Stomach (tissue), 9 donors: Measurements from ENCODE around the gene TMEM131. TPM values are rescaled to one million over a fixed set of nuclear protein-coding genes. Genes with fewer than 3 reads are reported as not detected.
"Not testable (repeated sequence)": the region's sequence is repeated elsewhere in the genome, so short reads cannot be mapped to it uniquely, and the experiment has no call there.

Experiments used
- DNase-seq, 2 donors: peaks; one replicate each; pipeline versions ENCODE4 v3.0.0 to v3.0.0-alpha.2; 2013 to 2019
- H3K27ac ChIP-seq, 5 donors: fragments of 200-600 bp in 4 of 5; sonication (generic) in 4 of 5; one replicate each; pipeline ENCODE4 v1.5.1; 2013 to 2019; ENCODE audit warnings: mild to moderate bottlenecking in 1 of 5, moderate library complexity in 1 of 5
- H3K27me3 ChIP-seq, 3 donors: fragments of 200-600 bp; sonication (generic); one replicate each; pipeline ENCODE4 v1.5.1; 2017 to 2019; ENCODE audit warnings: mixed run types in 1 of 3
- H3K36me3 ChIP-seq, 4 donors: fragments of 200-600 bp; sonication (generic); 1 replicate in 3 of 4; 2 replicates in 1 of 4; pipeline ENCODE4 v1.5.1; 2016 to 2019
- H3K4me1 ChIP-seq, 4 donors: fragments of 200-600 bp; sonication (generic); one replicate each; pipeline ENCODE4 v1.5.1; 2016 to 2019
- H3K4me3 ChIP-seq, 4 donors: fragments of 200-600 bp; sonication (generic) in 3 of 4; one replicate each; pipeline ENCODE4 v1.5.1; 2016 to 2019; ENCODE audit warnings: mild to moderate bottlenecking in 1 of 4
- H3K9me3 ChIP-seq, 4 donors: fragments of 200-600 bp; sonication (generic); one replicate each; pipeline ENCODE4 v1.5.1; 2016 to 2019
- EP300 ChIP-seq: sonication (generic); formaldehyde crosslinking; IDR thresholded peaks from one replicate; pipeline ENCODE4 v1.6.1; 2017; ENCODE audit warnings: antibody characterized with exemption
- POLR2A ChIP-seq, 4 donors: fragments of 450-650 bp; IDR thresholded peaks; one replicate each; pipeline ENCODE4 v1.6.1; 2016; ENCODE audit warnings: antibody characterized with exemption in 4 of 4, control low read depth in 2 of 4, mild to moderate bottlenecking in 1 of 4, moderate library complexity in 1 of 4
- POLR2AphosphoS5 ChIP-seq, 3 donors: sonication (generic); formaldehyde crosslinking; IDR thresholded peaks; one replicate each; pipeline ENCODE4 v1.6.1; 2016; ENCODE audit warnings: antibody characterized with exemption in 3 of 3
- WGBS, 5 donors: extraction: QIAGEN DNeasy Blood & Tissue Kit in 3 of 5; methylation state at CpG; one replicate each; pipeline versions ENCODE4 v1.1.5 to v1.1.7; 2013 to 2018; 5-methylcytosine and 5-hydroxymethylcytosine counted together
- intact Hi-C: fragments of 100-400 bp; cut with DNase I; formaldehyde crosslinking; loops from one replicate; pipeline ENCODE4 v1.15.1; 2023; ENCODE audit warnings: low total_unique reads
- polyA plus RNA-seq, 3 donors: library from polyadenylated mRNA; stranded (reverse); fragments of 200-250 nt; gene quantifications; one replicate each; pipeline ENCODE4 v1.2.3, GENCODE V29; 2013
- total RNA-seq, 5 donors: library from RNA; depleted of rRNA; stranded (reverse); fragments of >200 nt; gene quantifications; one replicate each; pipeline versions ENCODE4 v1.1.0 to v1.2.3, GENCODE V29; 2014 to 2016
- TF ChIP-seq, protein P1 (sequence below), 7 experiments: fragments of 450-650 bp in 4 of 7; fragments of 200-600 bp in 3 of 7; sonication (generic) in 3 of 7; IDR thresholded peaks; one replicate each; pipeline ENCODE4 v1.5.1; 2016 to 2019; ENCODE audit warnings: antibody characterized with exemption in 7 of 7, control low read depth in 2 of 7, mild to moderate bottlenecking in 1 of 7
- donor health status: healthy with polysubstance abuse.
- donor health status: Bipolar disorder and iron deficiency.
- donor health status: healthy.

Gene TMEM131
- total and polyA plus RNA-seq, 8 donors, result 4.4 to 119 (median 43.1) TPM

DNA sequence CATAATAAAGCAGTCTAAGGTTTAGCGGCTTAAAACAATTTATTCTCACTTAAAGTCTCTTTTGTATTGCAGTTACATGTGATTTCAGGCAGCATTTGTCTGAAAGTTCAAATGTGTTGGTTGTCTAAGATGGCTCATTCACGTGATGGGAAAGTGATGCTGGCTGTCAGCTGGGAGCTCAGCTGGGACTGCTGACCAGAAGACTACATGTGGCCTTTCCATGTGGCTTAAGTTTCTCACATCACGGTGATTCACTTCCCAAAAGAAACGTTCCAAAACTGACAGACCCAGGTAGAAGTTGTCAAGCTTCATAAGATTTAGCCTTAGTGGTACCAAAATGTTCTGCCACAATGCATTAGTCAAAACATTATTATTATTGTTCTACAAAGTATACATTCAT lies 76.9 kb downstream of the TMEM131 start:
- H3K4me3 ChIP-seq, result no peak overlapping the region
- H3K9me3 ChIP-seq, result no peaks in the 10 kb centered on the region
- TF ChIP-seq EP300, result no peak
- TF ChIP-seq, protein P1, sequence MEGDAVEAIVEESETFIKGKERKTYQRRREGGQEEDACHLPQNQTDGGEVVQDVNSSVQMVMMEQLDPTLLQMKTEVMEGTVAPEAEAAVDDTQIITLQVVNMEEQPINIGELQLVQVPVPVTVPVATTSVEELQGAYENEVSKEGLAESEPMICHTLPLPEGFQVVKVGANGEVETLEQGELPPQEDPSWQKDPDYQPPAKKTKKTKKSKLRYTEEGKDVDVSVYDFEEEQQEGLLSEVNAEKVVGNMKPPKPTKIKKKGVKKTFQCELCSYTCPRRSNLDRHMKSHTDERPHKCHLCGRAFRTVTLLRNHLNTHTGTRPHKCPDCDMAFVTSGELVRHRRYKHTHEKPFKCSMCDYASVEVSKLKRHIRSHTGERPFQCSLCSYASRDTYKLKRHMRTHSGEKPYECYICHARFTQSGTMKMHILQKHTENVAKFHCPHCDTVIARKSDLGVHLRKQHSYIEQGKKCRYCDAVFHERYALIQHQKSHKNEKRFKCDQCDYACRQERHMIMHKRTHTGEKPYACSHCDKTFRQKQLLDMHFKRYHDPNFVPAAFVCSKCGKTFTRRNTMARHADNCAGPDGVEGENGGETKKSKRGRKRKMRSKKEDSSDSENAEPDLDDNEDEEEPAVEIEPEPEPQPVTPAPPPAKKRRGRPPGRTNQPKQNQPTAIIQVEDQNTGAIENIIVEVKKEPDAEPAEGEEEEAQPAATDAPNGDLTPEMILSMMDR (IDR thresholded peaks at IDR 0.05), result no peak
- TF ChIP-seq POLR2A (IDR thresholded peaks at IDR 0.05), result no peak
- no peak for TF ChIP-seq POLR2AphosphoS5 (IDR thresholded peaks at IDR 0.05)
- intact Hi-C loops, result no loop called here
- H3K4me1 ChIP-seq, result peaks cover 0 to 12% (median 2%) of the 10 kb centered on the region in 4 donors
- no peak for DNase-seq
- H3K27me3 ChIP-seq, result no peaks in the 10 kb centered on the region
- H3K36me3 ChIP-seq, result peaks cover 0 to 18% (median 5%) of the 10 kb centered on the region in 4 donors
- H3K27ac ChIP-seq, result no peak overlapping the region
- WGBS, 5 donors, result 91 to 99% (median 93%) methylated on average over 4 of the region's 4 CpGs

DNA sequence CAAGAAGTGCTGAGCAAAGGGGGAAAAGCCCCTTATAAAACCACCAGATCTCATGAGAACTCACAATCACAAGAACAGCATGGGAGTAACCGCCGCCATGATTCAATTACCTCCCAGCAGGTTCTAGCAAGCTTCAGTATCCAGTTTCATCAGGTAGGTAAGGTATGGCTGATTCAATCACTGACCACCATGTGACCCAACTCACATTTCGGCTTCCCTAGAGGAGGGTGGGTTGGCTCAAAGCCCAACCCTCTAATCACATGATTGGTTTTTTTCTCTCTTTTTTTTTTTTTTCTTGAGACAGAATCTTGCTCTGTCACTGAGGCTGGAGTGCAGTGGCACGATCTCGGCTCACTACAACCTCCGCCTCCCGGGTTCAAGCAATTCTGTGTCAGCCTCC lies 78.1 kb downstream of the TMEM131 start:
- H3K9me3 ChIP-seq, H3K4me3 ChIP-seq, H3K27ac ChIP-seq, DNase-seq, intact Hi-C loops, H3K36me3 ChIP-seq, H3K27me3 ChIP-seq: not testable (repeated sequence)
- 96 to 99% (median 97%) methylated on average over 7 of the region's 7 CpGs for whole genome bisulfite sequencing, 5 donors
- H3K4me1 ChIP-seq, result peaks cover 0 to 13% (median 8%) of the 10 kb centered on the region in 4 donors

DNA sequence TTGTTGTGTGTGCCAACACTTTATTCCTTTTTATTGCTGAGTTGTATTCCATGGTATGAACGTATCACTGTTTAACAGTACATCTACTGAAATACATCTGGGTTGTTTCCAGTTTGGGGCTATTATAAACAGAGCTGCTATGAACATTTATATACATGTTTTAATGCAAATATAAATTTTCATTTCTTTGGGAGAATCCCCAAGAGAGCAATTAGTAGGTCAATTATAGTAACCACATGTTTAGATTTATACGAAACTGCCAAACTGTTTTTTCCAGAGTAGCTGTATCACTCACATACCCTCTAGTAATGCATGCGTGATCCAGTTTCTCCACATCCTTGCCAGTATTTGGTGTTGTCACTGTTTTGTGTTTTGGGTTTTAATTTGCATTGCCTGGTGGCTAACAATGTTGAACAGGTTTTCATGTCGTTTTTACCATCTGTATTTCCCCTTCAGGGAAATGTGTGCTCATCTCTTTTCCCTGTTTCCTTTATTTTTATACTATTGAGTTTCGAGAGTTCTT lies 81.0 kb downstream of the TMEM131 start:
- no peak overlapping the region for H3K4me3 ChIP-seq
- 76 to 86% (median 81%) methylated on average over 5 of the region's 5 CpGs for WGBS, 5 donors
- intact Hi-C loops, result no loop called here
- H3K4me1 ChIP-seq, result peaks cover 0 to 28% (median 17%) of the 10 kb centered on the region in 4 donors
- H3K27ac ChIP-seq, result no peak overlapping the region
- no peaks in the 10 kb centered on the region for H3K27me3 ChIP-seq
- H3K36me3 ChIP-seq, result peaks cover 0 to under 1% (median 0%) of the 10 kb centered on the region in 4 donors
- no peak for DNase-seq
- H3K9me3 ChIP-seq, result no peaks in the 10 kb centered on the region
- TF ChIP-seq POLR2A (IDR thresholded peaks at IDR 0.05) (no peak), EP300 (no peak), POLR2AphosphoS5 (IDR thresholded peaks at IDR 0.05) (no peak)
- TF ChIP-seq, protein P1 (IDR thresholded peaks at IDR 0.05), result no peak

DNA sequence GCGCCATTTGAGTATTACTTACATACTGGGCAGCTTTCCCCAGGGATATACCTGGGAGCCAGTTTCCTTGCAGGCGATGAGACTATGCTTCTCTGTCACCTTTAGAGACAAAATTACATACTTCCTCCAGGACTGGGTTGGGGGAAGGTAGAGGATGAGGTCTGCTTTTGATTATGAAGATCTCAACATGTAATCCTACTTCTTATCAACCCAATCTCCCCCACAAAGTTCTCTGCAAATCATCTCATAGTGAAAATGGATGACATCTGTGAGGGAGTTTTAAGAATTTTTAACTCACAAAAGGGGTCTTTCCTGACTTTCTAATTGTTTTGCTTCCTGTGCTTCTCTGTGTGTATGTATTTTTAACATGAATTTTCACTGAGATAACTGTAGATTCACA lies 81.9 kb downstream of the TMEM131 start:
- Histone ChIP-seq H3K27me3 (no peaks in the 10 kb centered on the region), H3K4me1 (peaks cover 5 to 37% (median 20%) of the 10 kb centered on the region in 4 donors), H3K36me3 (no peaks in the 10 kb centered on the region), H3K4me3 (no peak overlapping the region), H3K9me3 (no peaks in the 10 kb centered on the region), H3K27ac (no peak overlapping the region)
- intact Hi-C loops, result no loop called here
- no peak for DNase-seq
- WGBS, 5 donors, result 84 to 97% (median 97%) methylated on average over 2 of the region's 2 CpGs
- TF ChIP-seq, protein P1 (IDR thresholded peaks at IDR 0.05), result no peak
- TF ChIP-seq EP300, result no peak
- TF ChIP-seq POLR2AphosphoS5 (IDR thresholded peaks at IDR 0.05), result no peak
- no peak for TF ChIP-seq POLR2A (IDR thresholded peaks at IDR 0.05)

DNA sequence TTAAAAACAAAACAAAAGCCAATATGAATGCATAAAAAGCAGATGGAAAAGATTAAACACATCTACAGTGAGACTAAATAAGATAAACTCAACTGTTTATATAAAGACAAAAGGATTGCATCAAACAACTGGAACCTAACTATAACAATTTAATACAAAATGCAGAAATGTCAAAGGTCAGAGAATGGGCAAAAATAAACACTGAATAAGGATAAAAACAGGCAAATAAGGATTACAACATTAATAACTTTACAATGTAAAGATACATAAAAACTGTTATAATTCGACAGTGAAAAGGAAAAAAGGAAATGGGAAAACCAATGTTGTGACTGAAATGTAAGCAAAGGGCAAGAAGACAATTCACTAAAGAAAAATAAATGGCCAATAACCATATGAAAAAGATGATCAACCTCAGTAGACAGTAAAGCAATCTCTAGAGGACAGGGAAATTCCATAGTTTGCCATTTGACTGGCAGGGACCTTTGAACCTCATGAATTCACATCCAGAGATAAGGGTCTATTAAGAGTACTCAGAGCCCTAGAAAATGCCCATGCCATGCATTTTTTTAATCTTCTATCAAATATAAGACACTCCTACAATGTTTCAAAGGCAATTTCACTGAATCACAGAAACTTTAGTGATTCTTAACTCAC lies 83.7 kb downstream of the TMEM131 start:
- 59 to 78% (median 69%) methylated on average over 1 of the region's 1 CpG for WGBS, 5 donors
- Histone ChIP-seq H3K36me3 (peaks cover 0 to 9% (median 6%) of the 10 kb centered on the region in 4 donors), H3K4me3 (no peak overlapping the region), H3K4me1 (peaks cover 6 to 49% (median 25%) of the 10 kb centered on the region in 4 donors), H3K9me3 (no peaks in the 10 kb centered on the region), H3K27ac (no peak overlapping the region), H3K27me3 (no peaks in the 10 kb centered on the region)
- no peak for DNase-seq
- TF ChIP-seq, protein P1 (IDR thresholded peaks at IDR 0.05), result no peak
- TF ChIP-seq EP300, result no peak
- TF ChIP-seq POLR2AphosphoS5 (IDR thresholded peaks at IDR 0.05), result no peak
- no peak for TF ChIP-seq POLR2A (IDR thresholded peaks at IDR 0.05)
- intact Hi-C loops, result no loop called here
